IPS-15b (cell line): ENCODE measurements around the gene CFAP299.
"Not testable (repeated sequence)": the region's sequence is repeated elsewhere in the genome, so short reads cannot be mapped to it uniquely, and the experiment has no call there.

Experiments used
- H3K27me3 ChIP-seq: one replicate; pipeline ENCODE4 v1.6.1; 2013; ENCODE audit warnings: low read length; ENCODE audit not compliant: control insufficient read depth, insufficient read depth
- H3K36me3 ChIP-seq: one replicate; pipeline ENCODE4 v1.6.1; 2013; ENCODE audit warnings: low read length; ENCODE audit not compliant: control insufficient read depth, insufficient read depth
- H3K4me1 ChIP-seq: one replicate; pipeline ENCODE4 v1.6.1; 2013; ENCODE audit warnings: mild to moderate bottlenecking, low read length; ENCODE audit not compliant: control insufficient read depth, insufficient read depth
- H3K4me3 ChIP-seq: one replicate; pipeline ENCODE4 v1.5.1; 2013; ENCODE audit warnings: low read depth, low read length
- H3K9ac ChIP-seq: one replicate; pipeline ENCODE4 v1.6.1; 2013; ENCODE audit warnings: low read depth, mild to moderate bottlenecking, low read length
- H3K9me3 ChIP-seq: one replicate; pipeline ENCODE4 v1.6.1; 2013; ENCODE audit warnings: mild to moderate bottlenecking, low read length; ENCODE audit not compliant: control insufficient read depth, insufficient read depth

Gene CFAP299

DNA sequence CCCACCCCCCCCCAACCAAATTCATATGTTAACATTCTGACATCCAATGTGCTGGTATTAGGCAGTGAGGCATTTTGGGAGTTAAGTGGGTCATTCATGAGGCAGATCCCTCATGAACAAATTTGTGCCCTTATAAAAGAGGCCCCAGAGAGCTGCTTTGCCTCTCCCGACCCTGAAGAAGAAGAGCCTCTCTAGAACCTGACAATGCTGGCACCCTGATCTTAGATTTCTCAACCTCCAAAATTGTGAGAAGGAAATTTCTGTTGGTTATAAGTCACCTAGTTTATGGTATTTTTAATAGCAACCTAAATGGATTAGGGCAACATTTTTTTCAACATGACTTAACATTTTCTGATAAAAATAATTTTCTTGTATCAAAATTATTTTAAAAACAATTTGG, 296.3 kb downstream of the CFAP299 start:
- Histone ChIP-seq H3K9me3 (no peaks in the 10 kb centered on the region), H3K4me1 (no peaks in the 10 kb centered on the region), H3K9ac (no peak overlapping the region), H3K4me3 (no peak overlapping the region), H3K36me3 (no peaks in the 10 kb centered on the region), H3K27me3 (no peaks in the 10 kb centered on the region)

DNA sequence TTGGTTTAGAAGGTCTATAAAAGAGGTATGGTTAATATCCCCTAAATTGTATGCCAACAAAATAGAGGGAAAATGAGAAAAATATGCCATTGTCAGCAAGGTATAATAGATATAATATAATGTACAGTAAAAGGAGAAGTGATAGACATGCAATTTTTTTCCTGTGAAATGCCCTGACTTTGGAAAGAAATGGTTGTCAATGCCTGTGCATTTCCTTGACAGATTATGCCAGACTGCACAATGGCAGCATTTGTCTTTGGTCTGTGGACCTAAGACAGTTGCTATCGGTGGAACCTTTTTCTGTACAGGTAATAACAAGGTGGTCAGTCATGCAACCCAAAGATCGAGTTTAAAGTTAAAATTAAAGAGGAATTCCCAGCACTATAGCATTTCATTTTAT, 301.7 kb downstream of the CFAP299 start:
- H3K4me3 ChIP-seq = no peak overlapping the region
- H3K4me1 ChIP-seq = no peaks in the 10 kb centered on the region
- no peak overlapping the region for H3K9ac ChIP-seq
- no peaks in the 10 kb centered on the region for H3K27me3 ChIP-seq
- H3K36me3 ChIP-seq = no peaks in the 10 kb centered on the region
- H3K9me3 ChIP-seq = no peaks in the 10 kb centered on the region

DNA sequence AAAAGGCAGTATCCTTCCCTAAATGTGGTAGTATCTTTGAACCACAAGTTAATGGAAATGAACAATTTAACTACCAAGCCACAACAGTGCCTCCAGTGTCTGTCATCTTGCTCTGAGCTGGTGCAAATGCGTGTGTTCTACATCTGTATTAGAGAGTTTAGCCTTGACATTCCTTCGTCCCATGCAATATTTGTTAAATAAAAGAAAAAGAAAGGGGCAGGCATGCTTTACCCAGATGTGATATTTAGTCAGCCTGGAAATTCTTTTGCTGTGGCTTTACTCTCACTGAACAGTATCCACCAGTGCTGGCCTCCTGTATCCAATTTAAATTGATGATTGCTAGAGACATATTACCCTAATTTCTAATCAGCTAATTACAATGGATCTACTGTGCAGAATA, 310.5 kb downstream of the CFAP299 start:
- Histone ChIP-seq H3K9ac (no peak overlapping the region), H3K9me3 (no peaks in the 10 kb centered on the region), H3K36me3 (no peaks in the 10 kb centered on the region), H3K4me1 (no peaks in the 10 kb centered on the region), H3K4me3 (no peak overlapping the region), H3K27me3 (no peaks in the 10 kb centered on the region)

GRCh38 chr4:80655662-80656061, 320.1 kb downstream of the CFAP299 start:
- Histone ChIP-seq H3K9me3 (no peaks in the 10 kb centered on the region), H3K27me3 (no peaks in the 10 kb centered on the region), H3K4me1 (no peaks in the 10 kb centered on the region), H3K4me3 (no peak overlapping the region), H3K9ac (no peak overlapping the region), H3K36me3 (no peaks in the 10 kb centered on the region)

DNA sequence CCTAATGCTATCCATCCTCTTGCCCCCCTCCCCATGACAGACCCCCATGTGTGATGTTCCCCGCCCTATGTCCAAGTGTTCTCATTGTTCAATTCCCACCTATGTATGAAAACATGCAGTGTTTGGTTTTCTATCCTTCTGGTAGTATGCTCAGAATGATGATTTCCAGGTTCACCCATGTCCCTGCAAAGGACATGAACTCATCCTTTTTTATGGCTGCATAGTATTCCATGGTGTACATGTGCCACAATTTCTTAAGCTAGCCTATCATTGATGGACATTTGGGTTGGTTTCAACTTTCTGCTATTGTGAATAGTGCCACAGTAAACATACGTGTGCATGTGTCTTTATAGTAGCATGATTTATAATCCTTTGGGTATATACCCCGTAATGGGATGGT, 334.6 kb downstream of the CFAP299 start:
- not testable (repeated sequence) for H3K4me1 ChIP-seq, H3K9me3 ChIP-seq, H3K9ac ChIP-seq, H3K36me3 ChIP-seq, H3K27me3 ChIP-seq, H3K4me3 ChIP-seq

DNA sequence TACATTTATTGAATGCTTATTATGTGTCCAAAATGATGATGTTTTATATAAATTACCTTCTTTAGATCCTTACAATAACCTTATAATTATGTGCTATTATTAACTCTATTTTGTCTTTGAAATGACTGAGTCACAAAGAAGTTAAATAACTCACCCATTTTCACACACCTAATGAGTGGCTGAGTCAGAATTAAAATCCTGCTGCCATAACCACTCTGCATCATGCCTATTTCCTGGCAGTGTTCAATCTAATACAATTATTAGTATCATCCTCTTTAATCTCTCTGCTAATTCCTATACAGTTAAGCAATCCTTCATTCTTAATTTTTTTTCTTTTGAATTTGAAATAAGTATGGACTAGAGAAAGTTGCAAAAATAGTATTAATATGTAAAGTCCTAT, 342.9 kb downstream of the CFAP299 start:
- no peaks in the 10 kb centered on the region for H3K9me3 ChIP-seq
- no peaks in the 10 kb centered on the region for H3K4me1 ChIP-seq
- no peak overlapping the region for H3K4me3 ChIP-seq
- no peaks in the 10 kb centered on the region for H3K27me3 ChIP-seq
- no peaks in the 10 kb centered on the region for H3K36me3 ChIP-seq
- no peak overlapping the region for H3K9ac ChIP-seq

DNA sequence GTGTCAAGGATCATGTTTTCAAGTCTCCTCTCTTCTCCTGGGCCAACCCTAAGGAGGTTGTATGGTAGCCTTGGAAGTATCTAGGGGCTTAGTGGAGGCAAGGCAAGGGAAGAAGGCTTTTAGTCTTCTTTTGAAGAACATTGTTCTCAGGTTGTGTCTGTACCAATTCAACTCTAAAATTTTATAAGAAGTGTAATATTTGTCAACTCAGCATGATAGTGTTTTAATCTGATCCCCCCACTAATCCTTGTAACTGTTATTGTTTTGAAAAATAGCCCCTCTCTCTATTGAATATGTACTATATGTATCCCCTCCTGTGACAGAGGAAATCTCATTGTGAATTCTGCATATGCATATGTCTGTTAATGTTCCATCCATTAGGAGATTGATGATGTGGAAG, 345.4 kb downstream of the CFAP299 start:
- H3K9me3 ChIP-seq = no peaks in the 10 kb centered on the region
- H3K9ac ChIP-seq = no peak overlapping the region
- H3K27me3 ChIP-seq = no peaks in the 10 kb centered on the region
- no peak overlapping the region for H3K4me3 ChIP-seq
- H3K4me1 ChIP-seq = no peaks in the 10 kb centered on the region
- no peaks in the 10 kb centered on the region for H3K36me3 ChIP-seq

DNA sequence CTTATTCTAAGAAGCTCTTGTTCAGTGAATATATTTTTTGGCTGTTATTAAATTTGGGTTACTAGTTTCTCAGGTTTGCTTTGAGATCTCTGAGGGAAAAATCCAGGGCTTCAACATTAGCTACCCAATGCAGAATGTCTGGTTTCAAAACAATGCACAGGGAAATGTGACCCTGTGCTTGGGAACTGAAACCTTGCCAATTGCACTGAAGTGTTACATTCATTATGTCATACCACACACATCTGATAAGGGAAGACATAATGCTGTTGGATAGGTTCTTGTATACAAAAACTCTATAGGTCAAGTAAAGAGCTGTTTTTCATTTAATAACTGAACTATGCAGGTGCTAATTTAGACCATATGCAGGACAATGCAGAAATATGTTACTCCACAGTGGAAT, 349.7 kb downstream of the CFAP299 start:
- no peaks in the 10 kb centered on the region for H3K36me3 ChIP-seq
- no peaks in the 10 kb centered on the region for H3K27me3 ChIP-seq
- no peaks in the 10 kb centered on the region for H3K4me1 ChIP-seq
- H3K9me3 ChIP-seq = no peaks in the 10 kb centered on the region
- H3K9ac ChIP-seq = no peak overlapping the region
- no peak overlapping the region for H3K4me3 ChIP-seq

DNA sequence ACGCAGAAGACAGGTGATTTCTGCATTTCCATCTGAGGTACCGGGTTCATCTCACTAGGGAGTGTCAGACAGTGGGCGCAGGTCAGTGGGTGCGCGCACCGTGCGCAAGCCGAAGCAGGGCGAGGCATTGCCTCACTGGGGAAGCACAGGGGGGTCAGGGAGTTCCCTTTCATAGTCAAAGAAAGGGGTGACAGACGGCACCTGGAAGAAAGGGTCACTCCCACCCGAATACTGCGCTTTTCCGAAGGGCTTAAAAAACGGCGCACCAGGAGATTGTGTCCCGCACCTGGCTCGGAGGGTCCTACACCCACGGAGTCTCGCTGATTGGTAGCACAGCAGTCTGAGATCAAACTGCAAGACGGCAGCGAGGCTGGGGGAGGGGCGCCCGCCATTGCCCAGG, 352.2 kb downstream of the CFAP299 start:
- H3K9me3 ChIP-seq, H3K27me3 ChIP-seq: not testable (repeated sequence)

GRCh38 chr4:80694171-80694570, 358.6 kb downstream of the CFAP299 start:
- no peaks in the 10 kb centered on the region for H3K27me3 ChIP-seq
- no peaks in the 10 kb centered on the region for H3K9me3 ChIP-seq
- H3K9ac ChIP-seq = no peak overlapping the region
- no peaks in the 10 kb centered on the region for H3K36me3 ChIP-seq
- no peak overlapping the region for H3K4me3 ChIP-seq
- no peaks in the 10 kb centered on the region for H3K4me1 ChIP-seq

More for the DNA sequence above, 352.2 kb downstream of the CFAP299 start:
- H3K4me3 ChIP-seq, H3K4me1 ChIP-seq, H3K36me3 ChIP-seq, H3K9ac ChIP-seq: not testable (repeated sequence)

GRCh38 chr4:80705311-80705710, 369.8 kb downstream of the CFAP299 start:
- Histone ChIP-seq H3K9ac (no peak overlapping the region), H3K4me1 (no peaks in the 10 kb centered on the region), H3K4me3 (no peak overlapping the region), H3K36me3 (no peaks in the 10 kb centered on the region), H3K27me3 (no peaks in the 10 kb centered on the region), H3K9me3 (no peaks in the 10 kb centered on the region)

GRCh38 chr4:80709082-80709869, 373.7 kb downstream of the CFAP299 start:
- Histone ChIP-seq H3K4me1 (no peaks in the 10 kb centered on the region), H3K9ac (no peak overlapping the region), H3K27me3 (no peaks in the 10 kb centered on the region), H3K36me3 (no peaks in the 10 kb centered on the region), H3K4me3 (no peak overlapping the region), H3K9me3 (no peaks in the 10 kb centered on the region)
